NCI-H446 treated with DMSO at 0.1 percent for 48 hours (cell line): ENCODE measurements around the gene VCY1B.
"Not testable (repeated sequence)": the region's sequence is repeated elsewhere in the genome, so short reads cannot be mapped to it uniquely, and the experiment has no call there.

Experiments
- DNase-seq: peaks from one replicate; lab custom pipeline; 2025; lab: John Stamatoyannopoulos, UW

Gene VCY1B

DNA sequence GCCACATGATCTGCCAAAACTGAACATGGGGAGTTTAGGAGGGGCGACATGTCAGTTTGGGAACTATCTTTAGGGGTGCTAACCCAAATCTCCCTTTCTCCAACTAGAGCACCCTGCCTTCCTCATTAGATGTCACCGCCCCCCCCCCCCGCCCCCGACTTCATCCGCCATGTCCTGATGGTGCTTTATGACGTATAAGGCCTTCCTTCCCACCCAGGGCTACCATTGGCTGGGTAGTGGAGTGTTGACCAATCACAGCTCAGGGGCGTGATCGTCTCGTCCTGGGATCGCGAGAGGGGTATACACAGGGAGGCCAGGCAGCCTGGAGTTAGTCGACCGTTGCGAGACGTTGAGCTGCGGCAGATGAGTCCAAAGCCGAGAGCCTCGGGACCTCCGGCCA lies at the start of gene VCY1B:
TSS of gene VCY1B (plus strand) at position 301 of the 400 bp plus-strand sequence. CDS start at position 364, 63 bp downstream.
- not testable (repeated sequence) for DNase-seq

DNA sequence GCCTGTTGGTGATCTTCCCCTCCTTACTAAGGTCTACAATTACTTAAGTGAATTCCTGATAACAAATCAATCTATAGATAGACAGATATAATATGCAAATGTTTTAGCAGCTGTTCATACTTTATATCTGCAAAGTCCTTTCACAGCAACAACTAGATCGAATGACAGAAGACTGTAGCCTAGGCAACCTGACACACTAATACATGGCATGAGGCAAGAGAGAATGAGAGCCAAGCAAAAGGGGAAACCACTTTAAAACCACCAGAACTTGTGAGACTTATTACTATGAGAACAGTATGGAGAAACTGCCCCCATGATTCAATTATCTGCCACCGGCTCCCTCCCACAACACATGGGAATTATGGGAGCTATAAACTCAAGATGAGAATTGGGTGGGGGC lies 44.1 kb upstream of the VCY1B start:
- not testable (repeated sequence) for DNase-seq

DNA sequence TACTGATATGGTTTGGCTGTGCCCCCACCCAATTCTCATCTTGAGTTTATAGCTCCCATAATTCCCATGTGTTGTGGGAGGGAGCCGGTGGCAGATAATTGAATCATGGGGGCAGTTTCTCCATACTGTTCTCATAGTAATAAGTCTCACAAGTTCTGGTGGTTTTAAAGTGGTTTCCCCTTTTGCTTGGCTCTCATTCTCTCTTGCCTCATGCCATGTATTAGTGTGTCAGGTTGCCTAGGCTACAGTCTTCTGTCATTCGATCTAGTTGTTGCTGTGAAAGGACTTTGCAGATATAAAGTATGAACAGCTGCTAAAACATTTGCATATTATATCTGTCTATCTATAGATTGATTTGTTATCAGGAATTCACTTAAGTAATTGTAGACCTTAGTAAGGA lies 25.6 kb upstream of the VCY1B start:
- DNase-seq: not testable (repeated sequence)

DNA sequence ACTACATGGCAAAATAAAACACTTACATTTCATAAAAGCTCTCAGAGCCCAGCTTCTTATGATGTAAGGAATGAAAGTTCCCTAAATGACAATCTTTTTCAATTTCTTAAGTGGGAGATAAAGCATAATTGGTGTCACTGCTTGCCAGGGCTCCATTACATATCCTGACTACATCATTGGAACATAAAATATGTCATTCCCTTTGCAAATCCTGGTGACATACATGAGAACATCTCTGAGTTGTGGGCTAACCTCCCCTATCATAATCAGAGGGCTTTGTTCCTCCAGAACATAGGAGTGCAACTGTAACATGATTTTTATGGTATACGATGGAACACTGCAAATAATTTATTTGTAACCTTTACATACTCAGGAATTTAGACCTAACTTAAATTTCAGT lies 29.9 kb downstream of the VCY1B start:
- DNase-seq: no peak
